OCI-LY3 (cell line): ENCODE results near the gene TTC6.

ENCODE experiments used
- CTCF ChIP-seq: fragments of 200-600, 300-600 bp; sonication (generic); IDR thresholded peaks from 2 replicates; pipeline ENCODE4 v1.5.1; 2014; ENCODE audit warnings: antibody characterized with exemption, low read length, low read depth
- EZH2phosphoT487 ChIP-seq: fragments of 200-600 bp; shearing (Covaris generic); IDR thresholded peaks from 2 replicates; pipeline ENCODE4 v1.6.1; 2018; ENCODE audit warnings: antibody characterized with exemption, mixed run types, low read depth

GRCh38 chr14:37598747-37599506 lies 3.5 kb downstream of the TTC6 start:
- TF ChIP-seq CTCF: no peak
- TF ChIP-seq EZH2phosphoT487: no peak
